ENCODE measurements around the gene MOK. TPM values are rescaled to one million over a fixed set of nuclear protein-coding genes. Genes with fewer than 3 reads are reported as not detected.

Gene MOK
- total RNA-seq, 1 donor from 2014 or later: 15.8 TPM

- no peak for ATAC-seq
- Histone ChIP-seq H3K27ac (no peak overlapping the region), H3K4me1 (no peaks in the 10 kb centered on the region), H3K9me3 (no peaks in the 10 kb centered on the region), H3K4me3 (no peak overlapping the region), H3K27me3 (ENCODE audit: low read depth) (no peaks in the 10 kb centered on the region), H3K36me3 (peaks cover 81% of the 10 kb centered on the region)
- intact Hi-C loops (cut with DNase I): no loop called here
- no peak for DNase-seq
- TF ChIP-seq CTCF (IDR thresholded peaks at IDR 0.05): no peak
Measured at GRCh38 chr14:102341566-102341965, 36.6 kb upstream of the MOK start.

GRCh38 chr14:102338724-102339123 is 33.8 kb upstream of the MOK start:
- no peaks in the 10 kb centered on the region for H3K4me1 ChIP-seq
- H3K4me3 ChIP-seq: no peak overlapping the region
- no peaks in the 10 kb centered on the region for H3K27me3 ChIP-seq (ENCODE audit: low read depth)
- peaks cover 70% of the 10 kb centered on the region for H3K36me3 ChIP-seq
- ATAC-seq: no peak
- H3K9me3 ChIP-seq: no peaks in the 10 kb centered on the region
- intact Hi-C loops (cut with DNase I): no loop called here
- no peak overlapping the region for H3K27ac ChIP-seq
- TF ChIP-seq CTCF (IDR thresholded peaks at IDR 0.05): no peak
- no peak for DNase-seq

GRCh38 chr14:102335163-102335562 is 30.2 kb upstream of the MOK start:
- Histone ChIP-seq H3K4me3 (no peak overlapping the region), H3K36me3 (peaks cover 36% of the 10 kb centered on the region), H3K27me3 (ENCODE audit: low read depth) (no peaks in the 10 kb centered on the region), H3K27ac (no peak overlapping the region), H3K4me1 (no peaks in the 10 kb centered on the region), H3K9me3 (no peaks in the 10 kb centered on the region)
- ATAC-seq: peak in 1 of 2 donors; percentile 36
- TF ChIP-seq CTCF (IDR thresholded peaks at IDR 0.05): no peak
- intact Hi-C loops (cut with DNase I): no loop called here
- DNase-seq: no peak

- H3K4me3 ChIP-seq: no peak overlapping the region
- no peak for DNase-seq
- H3K36me3 ChIP-seq: peaks cover 28% of the 10 kb centered on the region
- peak; percentile 30 to 49 for ATAC-seq
- no peaks in the 10 kb centered on the region for H3K9me3 ChIP-seq
- H3K27ac ChIP-seq: no peak overlapping the region
- no peaks in the 10 kb centered on the region for H3K27me3 ChIP-seq (ENCODE audit: low read depth)
- no peaks in the 10 kb centered on the region for H3K4me1 ChIP-seq
- intact Hi-C loops (cut with DNase I): no loop called here
- TF ChIP-seq CTCF (IDR thresholded peaks at IDR 0.05): no peak
Measured at GRCh38 chr14:102333795-102334705, 29.1 kb upstream of the MOK start.

- Histone ChIP-seq H3K27me3 (ENCODE audit: low read depth) (no peaks in the 10 kb centered on the region), H3K9me3 (no peaks in the 10 kb centered on the region), H3K4me1 (no peaks in the 10 kb centered on the region), H3K27ac (no peak overlapping the region), H3K4me3 (no peak overlapping the region), H3K36me3 (peaks cover 23% of the 10 kb centered on the region)
- no peak for DNase-seq
- intact Hi-C loops (cut with DNase I): no loop called here
- no peak for TF ChIP-seq CTCF (IDR thresholded peaks at IDR 0.05)
- peak; percentile 49 to 53 for ATAC-seq
Measured at GRCh38 chr14:102333390-102333789, 28.4 kb upstream of the MOK start.
